KMS-11 (cell line): ENCODE results near the gene RADX.

Experiments
- H2AFZ ChIP-seq: fragments of 200-600 bp; sonication (generic); 2 replicates; pipeline ENCODE4 v1.6.1; 2016; ENCODE audit warnings: antibody characterized with exemption, mixed run types, low read depth
- H3K27ac ChIP-seq: fragments of 200-600 bp; sonication (generic); 2 replicates; pipeline ENCODE4 v1.6.1; 2016; ENCODE audit warnings: mild to moderate bottlenecking, mixed run types
- H3K27me3 ChIP-seq: fragments of 200-600 bp; sonication (generic); 2 replicates; pipeline ENCODE4 v1.6.1; 2017; ENCODE audit warnings: mild to moderate bottlenecking, low read depth, mixed run types, moderate library complexity; ENCODE audit not compliant: insufficient read depth
- H3K36me3 ChIP-seq: fragments of 200-600 bp; sonication (generic); 2 replicates; pipeline ENCODE4 v1.6.1; 2017; ENCODE audit warnings: mild to moderate bottlenecking, mixed run types; ENCODE audit not compliant: insufficient read depth
- H3K4me1 ChIP-seq: fragments of 200-600 bp; sonication (generic); 2 replicates; pipeline ENCODE4 v1.6.1; 2016; ENCODE audit warnings: mild to moderate bottlenecking, low read depth, mixed run types; ENCODE audit not compliant: poor library complexity, severe bottlenecking
- H3K4me2 ChIP-seq: fragments of 200-600 bp; sonication (generic); 2 replicates; pipeline ENCODE4 v1.7.0; 2016; ENCODE audit warnings: mild to moderate bottlenecking, mixed run types
- H3K4me3 ChIP-seq: fragments of 200-600 bp; sonication (generic); IDR thresholded peaks from 2 replicates; pipeline ENCODE4 v1.6.1; 2017; ENCODE audit warnings: low read depth, low read length, mixed read lengths; ENCODE audit not compliant: insufficient read depth
- H3K79me2 ChIP-seq: fragments of 200-600 bp; sonication (generic); 2 replicates; pipeline ENCODE4 v1.6.1; 2016; ENCODE audit warnings: low read depth, mixed run types; ENCODE audit not compliant: insufficient read depth
- H3K9ac ChIP-seq: fragments of 200-600 bp; sonication (generic); 2 replicates; pipeline ENCODE4 v1.6.1; 2016; ENCODE audit warnings: mild to moderate bottlenecking, mixed run types
- H4K20me1 ChIP-seq: fragments of 200-600 bp; sonication (generic); 2 replicates; pipeline ENCODE4 v1.6.1; 2016; ENCODE audit warnings: mild to moderate bottlenecking, mixed run types; ENCODE audit not compliant: insufficient read depth
- TF ChIP-seq, protein P1 (sequence below): fragments of 200-600 bp; sonication (generic); conservative IDR thresholded peaks from 2 replicates; pipeline ENCODE4 v1.6.1; 2017; ENCODE audit warnings: low read depth, mild to moderate bottlenecking, antibody characterized with exemption, low read length, moderate library complexity, mixed read lengths

RADX gene

DNA sequence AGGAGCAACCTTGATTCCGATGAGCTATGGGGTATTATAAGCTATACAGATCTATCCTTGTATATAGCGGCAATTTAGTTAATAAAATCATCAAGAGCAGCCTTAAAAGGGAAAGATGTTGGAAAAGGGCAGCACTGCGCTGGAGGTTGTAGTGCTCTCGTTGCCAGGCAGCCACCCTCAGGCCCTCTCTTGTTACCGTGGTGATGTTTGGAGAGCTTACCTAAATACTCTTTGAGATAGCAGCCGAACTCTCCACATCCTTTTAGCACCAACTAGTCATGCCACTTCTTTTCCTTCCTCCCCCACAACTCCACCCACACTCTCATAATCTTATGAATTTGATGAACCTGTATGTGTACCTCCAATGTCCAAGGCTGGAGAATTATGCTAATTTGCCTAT lies 3.8 kb upstream of the RADX start:
- Histone ChIP-seq H2AFZ (no peak overlapping the region), H3K4me2 (no peak overlapping the region), H3K79me2 (no peaks in the 10 kb centered on the region), H4K20me1 (no peaks in the 10 kb centered on the region), H3K4me3 (no peak overlapping the region), H3K4me1 (peaks cover 4% of the 10 kb centered on the region), H3K27me3 (no peaks in the 10 kb centered on the region), H3K9ac (no peak overlapping the region), H3K36me3 (no peaks in the 10 kb centered on the region), H3K27ac (no peak overlapping the region)
- TF ChIP-seq, protein P1, sequence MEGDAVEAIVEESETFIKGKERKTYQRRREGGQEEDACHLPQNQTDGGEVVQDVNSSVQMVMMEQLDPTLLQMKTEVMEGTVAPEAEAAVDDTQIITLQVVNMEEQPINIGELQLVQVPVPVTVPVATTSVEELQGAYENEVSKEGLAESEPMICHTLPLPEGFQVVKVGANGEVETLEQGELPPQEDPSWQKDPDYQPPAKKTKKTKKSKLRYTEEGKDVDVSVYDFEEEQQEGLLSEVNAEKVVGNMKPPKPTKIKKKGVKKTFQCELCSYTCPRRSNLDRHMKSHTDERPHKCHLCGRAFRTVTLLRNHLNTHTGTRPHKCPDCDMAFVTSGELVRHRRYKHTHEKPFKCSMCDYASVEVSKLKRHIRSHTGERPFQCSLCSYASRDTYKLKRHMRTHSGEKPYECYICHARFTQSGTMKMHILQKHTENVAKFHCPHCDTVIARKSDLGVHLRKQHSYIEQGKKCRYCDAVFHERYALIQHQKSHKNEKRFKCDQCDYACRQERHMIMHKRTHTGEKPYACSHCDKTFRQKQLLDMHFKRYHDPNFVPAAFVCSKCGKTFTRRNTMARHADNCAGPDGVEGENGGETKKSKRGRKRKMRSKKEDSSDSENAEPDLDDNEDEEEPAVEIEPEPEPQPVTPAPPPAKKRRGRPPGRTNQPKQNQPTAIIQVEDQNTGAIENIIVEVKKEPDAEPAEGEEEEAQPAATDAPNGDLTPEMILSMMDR, result no peak

DNA sequence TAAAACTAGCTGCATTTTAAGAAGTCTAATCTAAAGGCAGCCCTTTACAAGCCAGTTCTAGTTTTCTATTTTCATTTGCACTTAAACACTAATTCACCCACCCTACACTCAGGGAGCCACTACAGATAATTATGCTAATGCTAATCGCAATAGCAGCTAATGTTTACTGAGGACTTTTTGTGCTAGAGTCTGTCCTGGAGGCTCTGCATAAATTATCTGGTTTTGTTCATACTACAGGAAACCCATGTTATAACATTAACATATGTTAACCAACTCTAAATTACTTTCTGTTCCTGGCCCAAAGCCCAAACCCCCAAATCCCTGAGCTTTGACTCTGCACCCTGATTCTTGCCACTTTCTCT lies 480 bp upstream of the RADX start:
- Histone ChIP-seq H3K27me3 (no peaks in the 10 kb centered on the region), H3K36me3 (no peaks in the 10 kb centered on the region)

DNA sequence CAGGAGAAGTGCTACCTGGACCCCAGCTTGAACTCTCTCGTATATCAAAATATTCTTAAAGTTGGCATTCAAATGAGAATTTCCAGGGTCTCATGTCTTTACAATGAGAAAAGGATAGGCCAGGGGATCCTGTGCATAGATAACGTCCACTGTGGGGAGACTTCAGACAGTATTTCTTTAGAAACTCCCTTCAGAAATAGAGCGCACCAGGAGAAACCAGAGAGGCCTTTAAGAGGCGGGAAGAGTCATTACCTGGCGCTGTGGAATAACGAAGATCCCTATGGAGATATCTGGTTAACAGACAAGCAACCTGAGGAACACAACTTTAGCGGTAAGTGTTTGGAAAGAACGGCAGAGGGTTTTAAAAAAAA lies 600 bp downstream of the RADX start:
- H4K20me1 ChIP-seq, result no peaks in the 10 kb centered on the region
- peak overlapping the region; percentile 93 for H2AFZ ChIP-seq
- peaks cover 16% of the 10 kb centered on the region for H3K4me1 ChIP-seq
- TF ChIP-seq, protein P1, result no peak
- peak overlapping the region; percentile 81 for H3K9ac ChIP-seq
- H3K4me2 ChIP-seq, result peak overlapping the region; percentile 73
- H3K79me2 ChIP-seq, result no peaks in the 10 kb centered on the region
- H3K4me3 ChIP-seq, result no peak overlapping the region
- no peaks in the 10 kb centered on the region for H3K27me3 ChIP-seq
- H3K27ac ChIP-seq, result peak overlapping the region; percentile 66
- no peaks in the 10 kb centered on the region for H3K36me3 ChIP-seq

More for the DNA sequence above, 480 bp upstream of the RADX start:
- H2AFZ ChIP-seq, result peak overlapping the region; percentile 93
- no peak overlapping the region for H3K4me3 ChIP-seq
- no peaks in the 10 kb centered on the region for H3K79me2 ChIP-seq
- no peaks in the 10 kb centered on the region for H4K20me1 ChIP-seq
- H3K9ac ChIP-seq, result peak overlapping the region; percentile 81; the same call in 1 of the 2 replicates
- peak overlapping the region; percentile 66; the same call in 1 of the 2 replicates for H3K27ac ChIP-seq
- TF ChIP-seq, protein P1, result no peak
- H3K4me2 ChIP-seq, result peak overlapping the region; percentile 72
- peaks cover 16% of the 10 kb centered on the region for H3K4me1 ChIP-seq

DNA sequence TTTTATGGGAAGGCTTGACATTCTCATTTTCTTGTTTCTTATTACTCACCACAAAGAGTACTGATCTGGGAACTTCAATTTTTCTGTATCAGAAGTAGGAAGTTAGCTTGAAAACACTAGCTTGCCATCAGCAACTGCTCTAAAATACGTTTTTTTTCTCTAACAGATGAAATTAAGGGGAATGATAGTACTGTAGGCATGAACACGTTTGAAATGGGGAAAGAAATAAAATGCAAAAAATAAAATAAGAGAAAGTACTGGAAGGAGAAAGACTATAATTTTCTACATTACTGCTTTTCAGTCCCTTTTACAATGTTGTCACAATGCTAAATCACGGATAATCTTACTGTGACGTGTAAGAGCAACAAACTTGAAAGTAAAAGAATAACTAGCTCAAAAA lies 1.5 kb downstream of the RADX start:
- Histone ChIP-seq H3K36me3 (no peaks in the 10 kb centered on the region), H3K79me2 (no peaks in the 10 kb centered on the region), H3K4me1 (peaks cover 16% of the 10 kb centered on the region), H3K4me2 (peak overlapping the region; percentile 73), H3K4me3 (no peak overlapping the region), H3K27ac (peak overlapping the region; percentile 66), H3K9ac (peak overlapping the region; percentile 81; the same call in 1 of the 2 replicates), H3K27me3 (no peaks in the 10 kb centered on the region), H4K20me1 (no peaks in the 10 kb centered on the region), H2AFZ (peak overlapping the region; percentile 93)
- TF ChIP-seq, protein P1, result no peak
